Adrenal gland (tissue), 12 donors: Measurements from ENCODE around the gene NDST1. TPM values are rescaled to one million over a fixed set of nuclear protein-coding genes. Genes with fewer than 3 reads are reported as not detected.

Experiments
- DNase-seq, 7 donors: peaks; one replicate each; pipeline ENCODE4 v3.0.0-alpha.2; 2019 to 2020
- H3K27ac ChIP-seq, 5 donors: fragments of 200-600 bp; sonication (generic) in 4 of 5; 1 replicate in 3 of 5; 2 replicates in 2 of 5; pipeline versions ENCODE4 v1.5.1 to v1.8.0; 2016 to 2020; ENCODE audit warnings: mild to moderate bottlenecking in 1 of 5
- H3K27me3 ChIP-seq: fragments of 200-600 bp; 2 replicates; pipeline ENCODE4 v1.8.0; 2021
- H3K36me3 ChIP-seq, 2 donors: fragments of 200-600 bp; replicated peaks in 1 of 2; 1 replicate in 1 of 2; 2 replicates in 1 of 2; pipeline versions ENCODE4 v1.5.1 to v1.8.0; 2018 to 2022
- H3K4me1 ChIP-seq, 2 donors: fragments of 200-600 bp; replicated peaks in 1 of 2; 1 replicate in 1 of 2; 2 replicates in 1 of 2; pipeline versions ENCODE4 v1.5.1 to v1.8.0; 2018 to 2021
- H3K4me3 ChIP-seq, 4 donors: fragments of 200-600 bp; sonication (generic) in 3 of 4; one replicate each; pipeline ENCODE4 v1.5.1; 2016 to 2018
- H3K9me3 ChIP-seq, 3 donors: fragments of 200-600 bp; sonication (generic) in 1 of 3; replicated peaks in 1 of 3; 1 replicate in 2 of 3; 2 replicates in 1 of 3; pipeline versions ENCODE4 v1.5.1 to v1.8.0; 2016 to 2021
- POLR2A ChIP-seq, 2 donors: fragments of 450-650 bp; IDR thresholded peaks; one replicate each; pipeline ENCODE4 v1.6.1; 2017; ENCODE audit warnings: antibody characterized with exemption in 2 of 2, mild to moderate bottlenecking in 2 of 2, moderate library complexity in 1 of 2
- WGBS, 4 donors: extraction: QIAGEN DNeasy Blood & Tissue Kit in 2 of 4; methylation state at CpG; one replicate each; pipeline versions ENCODE4 v1.1.5 to v1.1.7; 2013 to 2017; 5-methylcytosine and 5-hydroxymethylcytosine counted together
- intact Hi-C, 2 donors: fragments of 100-400 bp; cut with DNase I; formaldehyde crosslinking; loops; one replicate each; pipeline versions ENCODE4 v1.14.1 to v1.15.0; 2022 to 2023
- polyA plus RNA-seq, 3 donors: library from polyadenylated mRNA; stranded (reverse); fragments of 200-250 nt in 2 of 3; fragments of 350-450 nt in 1 of 3; fragmentation: Illumina TruSeq in 1 of 3; extraction: RNeasy Lipid Tissue Mini Kit (QIAGEN cat#74804) in 1 of 3; gene quantifications; one replicate each; pipeline ENCODE4 v1.2.3, GENCODE V29; 2013 to 2014
- total RNA-seq, 9 donors: library from RNA; depleted of rRNA in 4 of 9; stranded (reverse); fragments of >200 nt in 4 of 9; fragments of 120-200 nt in 1 of 9; fragmentation: NEBNext Ultra II Directional in 1 of 9; extraction: Animal tissue kit (Norgen Biotek cat#: 25700) in 1 of 9; gene quantifications; one replicate each; pipeline versions ENCODE4 v1.1.0 to v1.2.4, GENCODE V29; 2013 to 2023
- TF ChIP-seq, protein P1 (sequence below), 6 experiments: fragments of 450-650 bp in 4 of 6; fragments of 200-600 bp in 2 of 6; sonication (generic) in 1 of 6; IDR thresholded peaks; 1 replicate in 5 of 6; 2 replicates in 1 of 6; pipeline versions ENCODE4 v1.5.1 to v1.8.0; 2016 to 2021; ENCODE audit warnings: antibody characterized with exemption in 6 of 6, mild to moderate bottlenecking in 2 of 6, moderate library complexity in 1 of 6
- donor health status: healthy with polysubstance abuse.
- donor health status: Bipolar disorder and iron deficiency.
- donor health status: DM: yes; HTN: yes; CAD: no.
- donor health status: DM: no; HTN: no; CAD: no.
- donor health status: DM: no; HTN: no; CAD: no.
- donor health status: DM: yes; HTN: yes; CAD: no.

The NDST1 gene
- total and polyA plus RNA-seq, 12 donors: 9.6 to 154 (median 94.7) TPM

- TF ChIP-seq, protein P1, sequence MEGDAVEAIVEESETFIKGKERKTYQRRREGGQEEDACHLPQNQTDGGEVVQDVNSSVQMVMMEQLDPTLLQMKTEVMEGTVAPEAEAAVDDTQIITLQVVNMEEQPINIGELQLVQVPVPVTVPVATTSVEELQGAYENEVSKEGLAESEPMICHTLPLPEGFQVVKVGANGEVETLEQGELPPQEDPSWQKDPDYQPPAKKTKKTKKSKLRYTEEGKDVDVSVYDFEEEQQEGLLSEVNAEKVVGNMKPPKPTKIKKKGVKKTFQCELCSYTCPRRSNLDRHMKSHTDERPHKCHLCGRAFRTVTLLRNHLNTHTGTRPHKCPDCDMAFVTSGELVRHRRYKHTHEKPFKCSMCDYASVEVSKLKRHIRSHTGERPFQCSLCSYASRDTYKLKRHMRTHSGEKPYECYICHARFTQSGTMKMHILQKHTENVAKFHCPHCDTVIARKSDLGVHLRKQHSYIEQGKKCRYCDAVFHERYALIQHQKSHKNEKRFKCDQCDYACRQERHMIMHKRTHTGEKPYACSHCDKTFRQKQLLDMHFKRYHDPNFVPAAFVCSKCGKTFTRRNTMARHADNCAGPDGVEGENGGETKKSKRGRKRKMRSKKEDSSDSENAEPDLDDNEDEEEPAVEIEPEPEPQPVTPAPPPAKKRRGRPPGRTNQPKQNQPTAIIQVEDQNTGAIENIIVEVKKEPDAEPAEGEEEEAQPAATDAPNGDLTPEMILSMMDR (IDR thresholded peaks at IDR 0.05): no peak
- TF ChIP-seq POLR2A (IDR thresholded peaks at IDR 0.05): no peak
- Histone ChIP-seq H3K36me3 (no peaks in the 10 kb centered on the region), H3K4me3 (no peak overlapping the region), H3K4me1 (no peaks in the 10 kb centered on the region), H3K27me3 (no peaks in the 10 kb centered on the region), H3K9me3 (no peaks in the 10 kb centered on the region), H3K27ac (no peak overlapping the region)
- 87 to 94% (median 90%) methylated on average over 5 of the region's 5 CpGs for WGBS, 4 donors
- DNase-seq: no peak
- intact Hi-C loops: no loop called here
Observed at GRCh38 chr5:150573216-150573615, 65.3 kb downstream of the NDST1 start.

DNA sequence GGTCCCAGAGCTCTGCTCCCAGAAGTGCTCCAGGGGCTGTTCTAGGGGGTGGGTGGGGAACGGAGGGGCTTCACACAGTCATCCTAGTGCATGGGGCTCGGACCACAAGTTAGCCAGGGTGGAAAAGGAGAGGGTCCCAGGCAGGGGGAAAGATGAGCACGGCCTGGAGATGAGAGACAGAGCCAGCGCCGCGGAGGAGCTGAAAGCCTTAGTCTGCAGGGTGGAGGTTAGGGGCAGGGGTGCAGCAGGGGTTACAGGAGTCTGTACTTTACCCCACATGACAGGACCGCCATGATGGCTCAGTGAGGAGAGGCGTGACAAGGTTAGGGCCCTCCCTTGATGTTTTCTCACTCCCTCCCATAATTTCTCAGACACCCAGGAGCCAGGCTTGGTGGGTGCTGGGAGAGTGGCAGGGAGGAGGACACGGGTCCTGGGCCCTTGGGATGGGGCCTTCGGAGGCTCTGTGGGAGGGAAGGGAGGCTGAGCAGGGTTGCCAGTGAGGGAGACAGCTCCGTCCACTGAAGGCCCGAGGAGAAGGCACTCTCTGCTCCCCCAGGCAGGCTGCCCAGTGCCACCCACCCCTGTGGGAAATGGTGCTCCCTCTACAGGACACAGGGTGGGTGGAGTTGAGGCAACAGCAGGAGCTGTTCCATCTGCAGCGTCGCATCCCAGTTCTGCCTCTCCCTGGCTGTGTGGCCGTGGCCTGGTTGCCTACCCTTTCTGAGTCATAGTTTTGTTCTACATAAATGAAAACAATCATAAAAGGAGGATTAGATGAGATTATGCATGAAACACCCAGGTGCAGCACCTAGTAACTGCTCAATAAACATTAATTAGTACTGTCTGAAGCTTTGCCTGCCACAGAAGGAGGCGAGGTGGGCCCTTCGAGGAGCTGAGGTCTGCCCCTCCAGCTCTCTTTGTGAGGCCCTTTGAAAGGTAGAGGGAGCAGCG is 66.2 kb downstream of the NDST1 start:
- no peaks in the 10 kb centered on the region for H3K36me3 ChIP-seq
- TF ChIP-seq POLR2A (IDR thresholded peaks at IDR 0.05): no peak
- TF ChIP-seq, protein P1 (IDR thresholded peaks at IDR 0.05): no peak
- WGBS, 4 donors: 82 to 91% (median 88%) methylated on average over 14 to 18 of the region's 18 CpGs
- H3K4me1 ChIP-seq: no peaks in the 10 kb centered on the region
- DNase-seq: peak in 1 of 7 donors; percentile 12
- H3K27ac ChIP-seq: no peak overlapping the region
- H3K27me3 ChIP-seq: no peaks in the 10 kb centered on the region
- no peak overlapping the region for H3K4me3 ChIP-seq
- intact Hi-C loops: no loop called here
- H3K9me3 ChIP-seq: no peaks in the 10 kb centered on the region

DNA sequence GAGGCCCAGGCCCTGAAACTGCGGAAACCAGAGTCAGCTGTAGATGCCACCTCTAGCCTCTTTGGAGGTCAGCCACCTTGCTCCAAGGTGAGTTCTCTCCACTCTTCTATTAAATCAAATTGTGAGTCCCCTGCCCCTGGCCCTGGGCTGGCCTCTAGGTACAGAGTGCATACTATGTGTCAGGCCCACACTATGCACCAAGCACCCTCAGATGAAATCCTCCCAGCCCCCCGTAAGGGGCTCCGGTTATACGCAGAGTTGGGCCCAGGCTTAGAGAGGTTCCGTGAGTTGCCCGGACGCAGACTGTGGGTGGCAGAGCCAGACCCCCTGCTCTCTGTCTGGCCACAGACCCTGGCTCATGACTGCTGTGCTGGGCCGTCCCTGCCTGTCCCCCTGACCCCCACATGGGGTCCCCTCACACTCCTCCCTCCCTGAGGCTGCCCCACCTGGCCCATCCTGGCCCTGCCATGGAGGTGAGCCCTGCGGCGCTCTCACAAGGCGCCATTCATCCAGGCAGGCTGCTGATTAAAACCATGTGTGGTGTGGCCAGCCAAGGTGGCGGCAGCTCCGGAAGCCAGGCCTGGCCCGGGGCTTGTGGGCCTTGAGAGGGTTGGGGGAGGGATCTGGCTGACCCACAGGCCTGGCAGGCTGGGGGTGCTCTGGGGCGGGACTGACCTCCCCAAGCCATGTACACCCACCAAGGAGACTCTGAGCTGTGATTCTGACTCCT is 67.1 kb downstream of the NDST1 start:
- WGBS, 4 donors: 83 to 94% (median 88%) methylated on average over 9 to 15 of the region's 15 CpGs
- DNase-seq: peak in 1 of 7 donors; percentile 13
- intact Hi-C loops: no loop called here
- Histone ChIP-seq H3K4me3 (no peak overlapping the region), H3K36me3 (no peaks in the 10 kb centered on the region), H3K27ac (no peak overlapping the region), H3K27me3 (no peaks in the 10 kb centered on the region), H3K9me3 (no peaks in the 10 kb centered on the region), H3K4me1 (peaks cover 4 to 8% of the 10 kb centered on the region in 2 donors)
- no peak for TF ChIP-seq POLR2A (IDR thresholded peaks at IDR 0.05)
- TF ChIP-seq, protein P1 (IDR thresholded peaks at IDR 0.05): no peak

GRCh38 chr5:150575745-150576448 is 68.0 kb downstream of the NDST1 start:
- H3K4me3 ChIP-seq: no peak overlapping the region
- H3K4me1 ChIP-seq: peaks cover 7 to 18% of the 10 kb centered on the region in 2 donors
- no peaks in the 10 kb centered on the region for H3K36me3 ChIP-seq
- no peak for TF ChIP-seq POLR2A (IDR thresholded peaks at IDR 0.05)
- TF ChIP-seq, protein P1 (IDR thresholded peaks at IDR 0.05): no peak
- no peaks in the 10 kb centered on the region for H3K9me3 ChIP-seq
- H3K27me3 ChIP-seq: no peaks in the 10 kb centered on the region
- WGBS, 4 donors: 86 to 91% (median 89%) methylated on average over 9 to 11 of the region's 11 CpGs
- H3K27ac ChIP-seq: no peak overlapping the region
- intact Hi-C loops: no loop called here
- DNase-seq: peak in 1 of 7 donors; percentile 10
